COLO829 (cell line): ENCODE measurements around the gene HECW1.
A peak's percentile ranks its signal among the peaks of the same experiment; 100 is the strongest.
"Not testable (repeated sequence)": the region's sequence is repeated elsewhere in the genome, so short reads cannot be mapped to it uniquely, and the experiment has no call there.

Experiments
- DNase-seq: peaks from one replicate; pipeline ENCODE4 v3.0.0; 2012; ENCODE audit warnings: low spot score

The HECW1 gene

GRCh38 chr7:43112459-43112940 is at the start of gene HECW1:
HECW1 (plus strand) TSS chr7:43112647; CDS start chr7:43243906, 131,259 bp downstream.
- no peak for DNase-seq

- no peak for DNase-seq
Observed at GRCh38 chr7:43071604-43072003, 40.8 kb upstream of the HECW1 start.

DNA sequence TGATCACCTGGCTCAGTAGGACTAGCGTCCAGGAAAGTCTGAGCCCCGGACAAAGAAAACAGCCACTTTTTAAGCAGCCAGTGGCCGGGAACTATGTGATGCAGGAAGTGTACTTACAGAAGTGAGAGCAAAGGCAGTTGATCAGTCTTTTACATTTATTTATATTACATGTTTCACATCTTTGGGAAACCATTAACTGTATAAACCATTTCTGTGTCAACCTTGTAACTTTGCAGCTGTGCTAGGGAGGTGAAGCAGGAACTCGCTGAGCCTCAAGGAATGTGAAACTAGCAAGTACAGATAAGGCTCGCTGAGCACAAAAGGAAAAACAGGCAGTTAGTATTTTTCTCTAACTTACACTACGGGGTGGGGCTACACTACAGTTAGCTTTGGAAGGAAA is 39.9 kb upstream of the HECW1 start:
- DNase-seq, result no peak

- DNase-seq, result not testable (repeated sequence)
Observed at GRCh38 chr7:43073811-43074210, 38.6 kb upstream of the HECW1 start.

DNA sequence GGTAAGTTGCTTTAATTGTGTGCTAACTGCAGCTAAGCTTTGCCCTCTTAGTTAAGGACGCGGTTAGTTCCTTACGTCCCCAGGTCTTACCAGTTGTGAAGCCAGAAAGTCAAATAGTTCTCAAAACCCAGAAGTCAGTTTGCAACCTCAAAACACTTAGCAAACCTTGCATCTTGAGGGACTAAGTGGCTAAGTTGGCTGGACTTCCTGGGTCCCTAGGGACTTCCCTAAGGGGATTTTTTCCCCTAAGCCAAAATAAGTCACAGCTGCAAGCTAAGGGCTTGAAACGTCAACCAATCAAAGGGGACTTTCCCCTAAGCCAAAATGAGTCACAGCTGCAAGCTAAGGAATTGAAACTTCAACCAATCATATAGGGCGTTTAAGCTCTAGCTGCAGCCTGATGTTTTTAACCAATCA is 36.2 kb upstream of the HECW1 start:
- no peak for DNase-seq

GRCh38 chr7:43076606-43077005 is 35.8 kb upstream of the HECW1 start:
- DNase-seq, result no peak

DNA sequence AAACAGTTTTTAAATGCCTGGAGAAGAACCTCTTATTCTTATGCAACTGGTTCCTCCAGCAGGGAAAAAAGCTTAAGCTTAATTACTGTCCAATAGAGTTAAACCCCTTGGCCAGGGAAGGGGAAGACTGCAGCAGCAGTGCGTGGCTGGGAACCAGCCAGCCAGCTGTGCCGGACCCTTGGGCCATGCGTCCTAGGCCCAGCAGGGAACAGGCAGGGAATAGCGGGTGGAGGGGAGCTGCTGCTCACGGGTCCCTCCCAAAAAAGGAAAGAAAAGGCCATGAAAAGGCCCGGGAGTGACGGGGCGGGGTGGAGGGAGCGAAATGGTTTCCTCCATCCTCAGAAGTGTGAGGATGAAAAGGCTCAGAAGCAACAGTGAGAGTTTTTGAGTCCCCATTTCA is 35.2 kb upstream of the HECW1 start:
- DNase-seq, result no peak

GRCh38 chr7:43077732-43078391 is 34.6 kb upstream of the HECW1 start:
- no peak for DNase-seq

GRCh38 chr7:43078794-43079193 is 33.7 kb upstream of the HECW1 start:
- no peak for DNase-seq

GRCh38 chr7:43081603-43082002 is 30.8 kb upstream of the HECW1 start:
- no peak for DNase-seq

DNA sequence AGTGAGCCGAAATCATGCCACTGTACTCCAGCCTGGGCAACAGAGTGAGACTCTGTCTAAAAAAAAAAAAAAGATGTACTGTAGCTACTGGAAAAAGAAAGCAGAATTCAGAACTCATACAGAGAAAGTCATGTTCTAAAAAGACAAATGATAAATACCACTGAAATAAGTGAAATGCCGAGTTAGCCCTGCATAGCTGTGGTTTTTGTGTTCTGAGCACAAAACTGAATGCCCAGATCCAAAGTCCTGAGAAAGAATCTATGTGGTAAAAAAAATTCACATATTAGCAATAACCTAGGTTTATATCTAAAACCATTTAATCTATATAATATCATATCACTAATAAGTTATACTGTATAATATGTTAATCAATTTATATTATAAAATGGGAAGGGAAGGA is 29.3 kb upstream of the HECW1 start:
- no peak for DNase-seq

- DNase-seq, result no peak
Observed at GRCh38 chr7:43085017-43085416, 27.4 kb upstream of the HECW1 start.

GRCh38 chr7:43085992-43086391 is 26.5 kb upstream of the HECW1 start:
- DNase-seq, result no peak

DNA sequence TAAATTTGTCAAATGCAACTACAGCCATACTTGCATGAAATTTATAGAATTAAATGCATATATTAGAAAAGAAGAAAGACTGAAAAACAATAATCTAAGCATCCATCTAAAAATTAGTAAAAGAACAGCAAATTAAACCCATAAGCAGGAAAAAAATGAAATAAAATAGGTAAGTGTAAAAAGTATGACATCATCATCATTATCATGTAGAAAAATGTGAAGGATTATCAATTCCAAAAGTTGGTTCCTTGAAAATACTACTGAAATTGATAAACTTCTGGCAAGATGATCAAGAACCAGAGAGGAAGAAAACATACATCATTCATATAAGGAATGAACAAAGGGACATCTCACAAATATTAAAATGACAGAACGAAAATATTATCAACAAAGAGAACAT is 19.6 kb upstream of the HECW1 start:
- DNase-seq, result no peak

GRCh38 chr7:43096875-43097274 is 15.6 kb upstream of the HECW1 start:
- DNase-seq, result no peak

DNA sequence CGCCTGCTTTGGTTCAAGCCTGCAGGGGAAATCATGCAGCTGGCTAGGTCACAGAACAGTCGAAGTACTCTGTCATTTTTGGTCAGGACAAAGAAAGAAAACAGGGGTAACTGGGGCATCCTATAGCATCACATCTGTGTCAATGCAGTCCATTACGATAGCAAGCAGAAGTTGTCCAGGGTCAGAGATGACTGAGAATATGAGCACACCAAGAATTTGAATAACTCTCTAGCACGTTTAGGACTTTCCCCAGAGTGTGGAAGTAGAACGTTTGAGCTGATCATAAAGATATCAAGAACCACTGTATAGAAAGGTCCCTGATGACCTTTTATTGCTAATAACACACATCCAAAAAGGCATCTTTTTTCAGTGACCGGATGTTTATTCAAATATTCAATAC is 12.7 kb upstream of the HECW1 start:
- no peak for DNase-seq

DNA sequence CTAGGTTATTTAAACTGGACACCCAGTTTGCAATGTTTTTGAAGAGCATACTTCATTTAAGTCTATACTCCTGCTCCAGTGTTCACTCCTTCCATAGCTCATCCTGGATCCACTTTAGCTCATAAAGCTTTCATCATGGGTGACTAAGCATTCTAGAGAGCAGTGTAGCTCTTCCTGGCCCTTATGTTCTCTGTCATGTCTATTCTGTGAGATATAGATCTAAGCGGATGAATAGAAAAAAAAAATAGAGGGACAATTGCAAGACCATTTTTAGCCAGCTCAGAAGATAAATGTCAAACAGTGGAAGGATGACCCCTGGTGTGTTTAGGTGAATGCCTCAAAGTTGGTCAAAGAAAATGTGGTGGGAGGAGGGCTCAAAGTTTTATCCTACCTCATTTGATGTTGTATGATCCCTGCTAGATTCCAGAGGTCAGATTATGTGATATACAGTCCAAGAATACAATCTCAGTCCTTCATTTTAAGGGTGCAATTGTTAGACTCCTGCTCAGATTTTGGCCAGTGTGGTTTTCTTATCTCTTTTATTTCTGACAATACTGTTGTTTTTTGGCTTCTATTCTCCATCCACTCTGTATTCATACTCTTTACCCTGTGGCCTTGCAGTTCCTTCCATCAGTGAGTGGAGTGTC is 7.5 kb upstream of the HECW1 start:
- no peak for DNase-seq

- DNase-seq, result no peak
Observed at GRCh38 chr7:43105521-43106120, 6.8 kb upstream of the HECW1 start.

GRCh38 chr7:43108255-43109011 is 4.0 kb upstream of the HECW1 start:
- peak; percentile 53 for DNase-seq

- no peak for DNase-seq
Observed at GRCh38 chr7:43110791-43111535, 1.5 kb upstream of the HECW1 start.

GRCh38 chr7:43111630-43112458 is 603 bp upstream of the HECW1 start:
- DNase-seq, result no peak
